WTC11 (cell line): ENCODE measurements around the gene DPH1. TPM values are rescaled to one million over a fixed set of nuclear protein-coding genes. Genes with fewer than 3 reads are reported as not detected.

Source experiments
- ATAC-seq: fragments of 200-7000 bp; cut with Tn5 transposase; 2 replicates; pipeline ENCODE4 v1.10.0; 2021; ENCODE audit warnings: mild to moderate bottlenecking, moderate library complexity
- CTCF ChIA-PET: fragments of 300-600 bp; sonication (Branson Sonifier 250); formaldehyde crosslinking; loops from one replicate; lab custom pipeline; 2021; ENCODE audit warnings: antibody characterized with exemption; lab: Charles Lee
- POLR2A ChIA-PET: fragments of 350-600 bp; sonication (Branson Sonifier 250); formaldehyde crosslinking; loops from one replicate; lab custom pipeline; 2021; ENCODE audit warnings: antibody characterized with exemption; lab: Charles Lee
- DNase-seq: peaks from one replicate; pipeline ENCODE4 v3.0.0; 2021; ENCODE audit warnings: low spot score
- H3K27ac Mint-ChIP-seq: 2 replicates; pipeline ENCODE4 v1.8.0; 2021; ENCODE audit warnings: mixed read lengths
- H3K27me3 Mint-ChIP-seq: 2 replicates; pipeline ENCODE4 v1.8.0; 2021; ENCODE audit warnings: low read depth, mild to moderate bottlenecking, moderate library complexity, mixed read lengths
- H3K36me3 Mint-ChIP-seq: 2 replicates; pipeline ENCODE4 v1.8.0; 2021; ENCODE audit warnings: mixed read lengths
- H3K4me1 Mint-ChIP-seq: 2 replicates; pipeline ENCODE4 v1.8.0; 2022; ENCODE audit warnings: mixed read lengths
- H3K4me3 Mint-ChIP-seq: 2 replicates; pipeline ENCODE4 v1.8.0; 2021; ENCODE audit warnings: mild to moderate bottlenecking, moderate library complexity, mixed read lengths
- H3K9me3 Mint-ChIP-seq: 2 replicates; pipeline ENCODE4 v1.8.0; 2021; ENCODE audit warnings: mixed read lengths
- EMX1 ChIP-seq: fragments of 250-450 bp; sonication (Bioruptor Pico); IDR thresholded peaks from 2 replicates; pipeline ENCODE4 v1.8.0; 2021; ENCODE audit warnings: mild to moderate bottlenecking
- FOXP1 ChIP-seq: sonication (generic); formaldehyde crosslinking; IDR thresholded peaks from 2 replicates; pipeline ENCODE4 v1.8.0; 2022; ENCODE audit warnings: missing genetic modification reagents, mild to moderate bottlenecking, moderate library complexity, borderline replicate concordance
- NFATC4 ChIP-seq: fragments of 250-450 bp; sonication (Bioruptor Pico); IDR thresholded peaks from 2 replicates; pipeline ENCODE4 v1.9.0; 2021; ENCODE audit warnings: mild to moderate bottlenecking
- NR1H2 ChIP-seq: sonication (generic); formaldehyde crosslinking; IDR thresholded peaks from 2 replicates; pipeline ENCODE4 v1.9.0; 2021; ENCODE audit warnings: mild to moderate bottlenecking, moderate library complexity, missing genetic modification reagents
- RELA ChIP-seq: sonication (generic); formaldehyde crosslinking; IDR thresholded peaks from 2 replicates; pipeline ENCODE4 v1.8.1; 2022; ENCODE audit warnings: missing genetic modification reagents, mild to moderate bottlenecking, borderline replicate concordance
- RORB ChIP-seq: fragments of 250-450 bp; sonication (Bioruptor Pico); IDR thresholded peaks from 2 replicates; pipeline ENCODE4 v1.9.0; 2021; ENCODE audit warnings: mild to moderate bottlenecking
- SP1 ChIP-seq: sonication (generic); formaldehyde crosslinking; conservative IDR thresholded peaks from 2 replicates; pipeline ENCODE4 v1.8.1; 2022; ENCODE audit warnings: missing genetic modification reagents
- STAT6 ChIP-seq: sonication (generic); formaldehyde crosslinking; conservative IDR thresholded peaks from 2 replicates; pipeline ENCODE4 v1.8.1; 2023; ENCODE audit warnings: mild to moderate bottlenecking, low read depth, missing genetic modification reagents, moderate library complexity
- TP53 ChIP-seq: sonication (generic); formaldehyde crosslinking; IDR thresholded peaks from 2 replicates; pipeline ENCODE4 v1.8.1; 2023; ENCODE audit warnings: mild to moderate bottlenecking, missing genetic modification reagents
- ZBTB21 ChIP-seq: sonication (generic); formaldehyde crosslinking; IDR thresholded peaks from 2 replicates; pipeline ENCODE4 v1.8.1; 2023; ENCODE audit warnings: mild to moderate bottlenecking, missing genetic modification reagents, borderline replicate concordance
- ZNF138 ChIP-seq: sonication (generic); formaldehyde crosslinking; conservative IDR thresholded peaks from 2 replicates; pipeline ENCODE4 v1.8.1; 2022; ENCODE audit warnings: mild to moderate bottlenecking, moderate library complexity, missing genetic modification reagents
- ZNF416 ChIP-seq: fragments of 250-450 bp; sonication (Bioruptor Pico); IDR thresholded peaks from 2 replicates; pipeline ENCODE4 v1.9.0; 2021; ENCODE audit warnings: mild to moderate bottlenecking, inconsistent platforms
- ZNF423 ChIP-seq: fragments of 250-450 bp; sonication (Bioruptor Pico); IDR thresholded peaks from 2 replicates; pipeline ENCODE4 v2.1.2; 2022; ENCODE audit warnings: mild to moderate bottlenecking, moderate library complexity
- ZNF671 ChIP-seq: fragments of 250-450 bp; sonication (Bioruptor Pico); IDR thresholded peaks from 2 replicates; pipeline ENCODE4 v1.8.0; 2021; ENCODE audit warnings: mild to moderate bottlenecking
- ZSCAN18 ChIP-seq: fragments of 250-450 bp; sonication (Bioruptor Pico); IDR thresholded peaks from 2 replicates; pipeline ENCODE4 v2.1.2; 2022; ENCODE audit warnings: mild to moderate bottlenecking, moderate library complexity
- total RNA-seq: library from RNA; stranded (reverse); gene quantifications from 3 replicates; pipeline ENCODE4 v1.2.3, GENCODE V29; 2021
- TF ChIP-seq, protein P1 (sequence below): sonication (generic); formaldehyde crosslinking; IDR thresholded peaks from 2 replicates; pipeline ENCODE4 v1.8.1; 2023; ENCODE audit warnings: mild to moderate bottlenecking, moderate library complexity, missing genetic modification reagents
- TF ChIP-seq, protein P2 (sequence below): sonication (generic); formaldehyde crosslinking; IDR thresholded peaks from 2 replicates; pipeline ENCODE4 v1.8.0; 2023; ENCODE audit warnings: missing genetic modification reagents, mild to moderate bottlenecking, borderline replicate concordance
- TF ChIP-seq, protein P3 (sequence below): fragments of 250-450 bp; sonication (Bioruptor Pico); conservative IDR thresholded peaks from 2 replicates; pipeline ENCODE4 v1.9.0; 2021; ENCODE audit warnings: mild to moderate bottlenecking
- TF ChIP-seq, protein P4 (sequence below): fragments of 200-600 bp; IDR thresholded peaks from 2 replicates; pipeline ENCODE4 v1.8.0; 2022; ENCODE audit warnings: antibody characterized with exemption

Gene DPH1
- total RNA-seq, 1 experiment from 2014 or later, result 43.2 TPM

- Mint-ChIP-seq H3K4me1 (peaks cover 28% of the 10 kb centered on the region), H3K27me3 (peaks cover 59% of the 10 kb centered on the region), H3K9me3 (no peaks in the 10 kb centered on the region), H3K27ac (no peak overlapping the region), H3K36me3 (peaks cover 1% of the 10 kb centered on the region), H3K4me3 (peak overlapping the region; percentile 61)
- TF ChIP-seq STAT6 (peak; percentile 71; the same call in 1 of the 2 replicates), EMX1 (peak; percentile 70; the same call in 1 of the 2 replicates), ZSCAN18 (CRISPR knock-in tag) (peak; percentile 65; the same call in 1 of the 2 replicates), ZBTB21 (CRISPR knock-in tag) (0 out of 2 replicates have a peak, but pooled peaks have one; percentile 14), ZNF671 (peak; percentile 67; the same call in 1 of the 2 replicates), ZNF423 (peak; percentile 40; the same call in 1 of the 2 replicates), NR1H2 (CRISPR knock-in tag) (no peak), SP1 (CRISPR knock-in tag) (0 out of 2 replicates have a peak, but pooled peaks have one; percentile 34), FOXP1 (CRISPR knock-in tag) (peak; percentile 65; the same call in 1 of the 2 replicates), TP53 (peak; percentile 68; the same call in 1 of the 2 replicates), ZNF138 (0 out of 2 replicates have a peak, but pooled peaks have one; percentile 4), RELA (no peak), ZNF416 (CRISPR knock-in tag) (peak; percentile 72; the same call in 1 of the 2 replicates), NFATC4 (0 out of 2 replicates have a peak, but pooled peaks have one; percentile 7), RORB (no peak)
- TF ChIP-seq, protein P1, sequence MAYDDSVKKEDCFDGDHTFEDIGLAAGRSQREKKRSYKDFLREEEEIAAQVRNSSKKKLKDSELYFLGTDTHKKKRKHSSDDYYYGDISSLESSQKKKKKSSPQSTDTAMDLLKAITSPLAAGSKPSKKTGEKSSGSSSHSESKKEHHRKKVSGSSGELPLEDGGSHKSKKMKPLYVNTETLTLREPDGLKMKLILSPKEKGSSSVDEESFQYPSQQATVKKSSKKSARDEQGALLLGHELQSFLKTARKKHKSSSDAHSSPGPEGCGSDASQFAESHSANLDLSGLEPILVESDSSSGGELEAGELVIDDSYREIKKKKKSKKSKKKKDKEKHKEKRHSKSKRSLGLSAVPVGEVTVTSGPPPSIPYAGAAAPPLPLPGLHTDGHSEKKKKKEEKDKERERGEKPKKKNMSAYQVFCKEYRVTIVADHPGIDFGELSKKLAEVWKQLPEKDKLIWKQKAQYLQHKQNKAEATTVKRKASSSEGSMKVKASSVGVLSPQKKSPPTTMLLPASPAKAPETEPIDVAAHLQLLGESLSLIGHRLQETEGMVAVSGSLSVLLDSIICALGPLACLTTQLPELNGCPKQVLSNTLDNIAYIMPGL (CRISPR knock-in tag), result peak; percentile 40; the same call in 1 of the 2 replicates
- TF ChIP-seq, protein P2, sequence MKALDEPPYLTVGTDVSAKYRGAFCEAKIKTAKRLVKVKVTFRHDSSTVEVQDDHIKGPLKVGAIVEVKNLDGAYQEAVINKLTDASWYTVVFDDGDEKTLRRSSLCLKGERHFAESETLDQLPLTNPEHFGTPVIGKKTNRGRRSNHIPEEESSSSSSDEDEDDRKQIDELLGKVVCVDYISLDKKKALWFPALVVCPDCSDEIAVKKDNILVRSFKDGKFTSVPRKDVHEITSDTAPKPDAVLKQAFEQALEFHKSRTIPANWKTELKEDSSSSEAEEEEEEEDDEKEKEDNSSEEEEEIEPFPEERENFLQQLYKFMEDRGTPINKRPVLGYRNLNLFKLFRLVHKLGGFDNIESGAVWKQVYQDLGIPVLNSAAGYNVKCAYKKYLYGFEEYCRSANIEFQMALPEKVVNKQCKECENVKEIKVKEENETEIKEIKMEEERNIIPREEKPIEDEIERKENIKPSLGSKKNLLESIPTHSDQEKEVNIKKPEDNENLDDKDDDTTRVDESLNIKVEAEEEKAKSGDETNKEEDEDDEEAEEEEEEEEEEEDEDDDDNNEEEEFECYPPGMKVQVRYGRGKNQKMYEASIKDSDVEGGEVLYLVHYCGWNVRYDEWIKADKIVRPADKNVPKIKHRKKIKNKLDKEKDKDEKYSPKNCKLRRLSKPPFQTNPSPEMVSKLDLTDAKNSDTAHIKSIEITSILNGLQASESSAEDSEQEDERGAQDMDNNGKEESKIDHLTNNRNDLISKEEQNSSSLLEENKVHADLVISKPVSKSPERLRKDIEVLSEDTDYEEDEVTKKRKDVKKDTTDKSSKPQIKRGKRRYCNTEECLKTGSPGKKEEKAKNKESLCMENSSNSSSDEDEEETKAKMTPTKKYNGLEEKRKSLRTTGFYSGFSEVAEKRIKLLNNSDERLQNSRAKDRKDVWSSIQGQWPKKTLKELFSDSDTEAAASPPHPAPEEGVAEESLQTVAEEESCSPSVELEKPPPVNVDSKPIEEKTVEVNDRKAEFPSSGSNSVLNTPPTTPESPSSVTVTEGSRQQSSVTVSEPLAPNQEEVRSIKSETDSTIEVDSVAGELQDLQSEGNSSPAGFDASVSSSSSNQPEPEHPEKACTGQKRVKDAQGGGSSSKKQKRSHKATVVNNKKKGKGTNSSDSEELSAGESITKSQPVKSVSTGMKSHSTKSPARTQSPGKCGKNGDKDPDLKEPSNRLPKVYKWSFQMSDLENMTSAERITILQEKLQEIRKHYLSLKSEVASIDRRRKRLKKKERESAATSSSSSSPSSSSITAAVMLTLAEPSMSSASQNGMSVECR (CRISPR knock-in tag), result 0 out of 2 replicates have a peak, but pooled peaks have one; percentile 16
- TF ChIP-seq, protein P3, sequence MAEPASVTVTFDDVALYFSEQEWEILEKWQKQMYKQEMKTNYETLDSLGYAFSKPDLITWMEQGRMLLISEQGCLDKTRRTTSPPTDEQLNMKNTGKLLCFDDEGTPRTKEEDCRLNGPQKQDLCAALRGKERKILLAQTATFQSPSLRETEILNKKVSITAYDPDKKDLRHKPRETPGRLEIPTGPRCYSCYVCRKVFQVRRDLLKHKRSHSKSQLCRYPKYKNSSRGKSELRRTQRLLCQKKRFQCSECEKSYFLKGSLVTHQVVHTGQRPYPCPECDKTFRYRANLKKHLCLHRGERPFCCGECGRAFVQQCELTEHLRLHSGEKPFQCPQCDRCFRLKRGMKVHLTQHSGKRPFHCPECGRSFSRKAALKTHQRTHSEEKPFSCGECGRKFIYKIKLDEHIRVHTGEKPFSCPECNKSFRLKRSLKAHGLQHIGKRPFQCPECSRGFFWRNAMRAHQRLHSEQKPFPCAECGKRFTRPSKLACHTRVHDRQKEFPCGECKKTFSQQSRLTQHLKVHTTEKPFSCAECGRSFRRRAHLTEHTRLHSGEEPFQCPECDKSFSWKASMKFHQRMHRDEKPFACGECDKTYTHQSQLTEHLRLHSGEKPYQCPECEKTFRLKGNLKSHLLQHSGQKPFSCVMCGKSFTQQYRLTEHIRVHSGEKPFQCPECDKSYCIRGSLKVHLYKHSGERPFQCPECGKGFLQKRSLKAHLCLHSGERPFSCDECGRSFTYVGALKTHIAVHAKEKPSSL (CRISPR knock-in tag), result no peak
- TF ChIP-seq, protein P4, sequence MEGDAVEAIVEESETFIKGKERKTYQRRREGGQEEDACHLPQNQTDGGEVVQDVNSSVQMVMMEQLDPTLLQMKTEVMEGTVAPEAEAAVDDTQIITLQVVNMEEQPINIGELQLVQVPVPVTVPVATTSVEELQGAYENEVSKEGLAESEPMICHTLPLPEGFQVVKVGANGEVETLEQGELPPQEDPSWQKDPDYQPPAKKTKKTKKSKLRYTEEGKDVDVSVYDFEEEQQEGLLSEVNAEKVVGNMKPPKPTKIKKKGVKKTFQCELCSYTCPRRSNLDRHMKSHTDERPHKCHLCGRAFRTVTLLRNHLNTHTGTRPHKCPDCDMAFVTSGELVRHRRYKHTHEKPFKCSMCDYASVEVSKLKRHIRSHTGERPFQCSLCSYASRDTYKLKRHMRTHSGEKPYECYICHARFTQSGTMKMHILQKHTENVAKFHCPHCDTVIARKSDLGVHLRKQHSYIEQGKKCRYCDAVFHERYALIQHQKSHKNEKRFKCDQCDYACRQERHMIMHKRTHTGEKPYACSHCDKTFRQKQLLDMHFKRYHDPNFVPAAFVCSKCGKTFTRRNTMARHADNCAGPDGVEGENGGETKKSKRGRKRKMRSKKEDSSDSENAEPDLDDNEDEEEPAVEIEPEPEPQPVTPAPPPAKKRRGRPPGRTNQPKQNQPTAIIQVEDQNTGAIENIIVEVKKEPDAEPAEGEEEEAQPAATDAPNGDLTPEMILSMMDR, result peak; percentile 81
- ChIA-PET POLR2A (interaction anchor here (1.6 kb wide), 1 partner anchor 186 kb away, joined by 5 read pairs; no protein-coding TSS in a partner anchor), CTCF (interaction anchor here (0.5 to 6.2 kb wide), 63 partner anchors 9 to 1696 kb away, joined by 3 to 229 read pairs (median 4); partner anchors contain the start of genes RTN4RL1, SMG6 and SRR)
- peak; percentile 92 for DNase-seq
- ATAC-seq, result peak; percentile 36
Measured at GRCh38 chr17:2058586-2059546, 28.9 kb downstream of the DPH1 start.
